Thoracic aorta (tissue), 2 donors: ENCODE results near the gene BTD. TPM values are rescaled to one million over a fixed set of nuclear protein-coding genes. Genes with fewer than 3 reads are reported as not detected.

Experiments
- ATAC-seq: fragments of 150-250 bp; one replicate; pipeline ENCODE4 v1.8.0; 2017; ENCODE audit warnings: low read depth; ENCODE audit not compliant: insufficient number of reproducible peaks, low FRiP score
- DNase-seq: peaks from one replicate; pipeline ENCODE4 v3.0.0-alpha.2; 2020; ENCODE audit warnings: low spot score
- H3K27ac ChIP-seq, 2 donors: fragments of 200-600 bp; sonication (generic); 1 replicate in 1 of 2; 2 replicates in 1 of 2; pipeline ENCODE4 v1.5.1; 2016; ENCODE audit warnings: mild to moderate bottlenecking in 2 of 2, moderate library complexity in 2 of 2
- H3K27me3 ChIP-seq: fragments of 200-600 bp; sonication (generic); replicated peaks from 2 replicates; pipeline ENCODE4 v1.6.0; 2016; ENCODE audit warnings: mild to moderate bottlenecking; ENCODE audit not compliant: insufficient read depth
- H3K36me3 ChIP-seq: fragments of 200-600 bp; sonication (generic); one replicate; pipeline ENCODE4 v1.5.1; 2016
- H3K4me1 ChIP-seq, 2 donors: fragments of 200-600 bp; sonication (generic); 1 replicate in 1 of 2; 2 replicates in 1 of 2; pipeline versions ENCODE4 v1.5.1 to v1.6.0; 2016; ENCODE audit warnings: low read depth in 2 of 2, mild to moderate bottlenecking in 1 of 2; ENCODE audit not compliant: control insufficient read depth in 1 of 2
- H3K4me3 ChIP-seq: fragments of 200-600 bp; sonication (generic); 2 replicates; pipeline ENCODE4 v1.5.1; 2016; ENCODE audit warnings: mild to moderate bottlenecking
- H3K9me3 ChIP-seq: fragments of 200-600 bp; sonication (generic); 2 replicates; pipeline ENCODE4 v1.5.1; 2016
- total RNA-seq, 2 donors: library from RNA; depleted of rRNA; stranded (reverse); fragments of >200 nt; gene quantifications; one replicate each; pipeline versions ENCODE4 v1.1.0 to v1.2.3, GENCODE V29; 2016
- TF ChIP-seq, protein P1 (sequence below): fragments of 200-600 bp; sonication (generic); IDR thresholded peaks from one replicate; pipeline ENCODE4 v1.5.1; 2019; ENCODE audit warnings: antibody characterized with exemption

Gene BTD
- total RNA-seq, 2 donors from 2014 or later, result 19.4 to 23.3 TPM

DNA sequence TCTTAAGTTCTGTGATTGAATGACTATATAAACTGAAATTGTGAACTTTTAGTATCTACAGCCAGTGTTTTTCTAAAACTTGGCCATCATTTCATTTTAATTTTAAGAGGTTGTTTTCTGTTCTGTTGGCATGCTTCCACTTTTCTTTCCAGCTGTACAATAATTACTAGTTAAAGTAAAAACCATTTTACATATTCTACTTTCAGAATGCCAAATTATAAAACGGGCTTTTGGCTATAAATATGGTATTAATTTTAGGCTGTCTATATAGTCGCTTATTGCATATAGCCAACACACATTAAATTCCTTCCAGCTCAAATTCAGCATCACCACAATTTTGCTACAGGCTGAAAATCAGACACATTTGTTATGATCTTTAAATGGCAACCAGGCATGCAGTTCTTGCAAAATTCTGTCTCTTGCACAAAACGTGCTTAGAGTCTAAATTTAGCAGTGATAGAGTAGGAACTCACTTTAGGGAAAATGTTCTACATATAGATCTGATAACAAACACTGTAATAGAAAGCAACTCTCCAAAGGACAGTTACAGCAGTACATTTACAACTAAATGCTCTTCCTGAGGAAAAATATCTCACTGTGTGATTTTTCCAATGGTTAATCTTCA, 81.1 kb downstream of the BTD start:
- H3K4me1 ChIP-seq, result peaks cover 12 to 15% of the 10 kb centered on the region in 2 donors
- peak overlapping the region in 1 of 2 donors; percentile 10 for H3K27ac ChIP-seq
- no peak overlapping the region for H3K4me3 ChIP-seq
- H3K36me3 ChIP-seq, result peaks cover 7% of the 10 kb centered on the region
- H3K9me3 ChIP-seq, result no peaks in the 10 kb centered on the region
- TF ChIP-seq, protein P1, sequence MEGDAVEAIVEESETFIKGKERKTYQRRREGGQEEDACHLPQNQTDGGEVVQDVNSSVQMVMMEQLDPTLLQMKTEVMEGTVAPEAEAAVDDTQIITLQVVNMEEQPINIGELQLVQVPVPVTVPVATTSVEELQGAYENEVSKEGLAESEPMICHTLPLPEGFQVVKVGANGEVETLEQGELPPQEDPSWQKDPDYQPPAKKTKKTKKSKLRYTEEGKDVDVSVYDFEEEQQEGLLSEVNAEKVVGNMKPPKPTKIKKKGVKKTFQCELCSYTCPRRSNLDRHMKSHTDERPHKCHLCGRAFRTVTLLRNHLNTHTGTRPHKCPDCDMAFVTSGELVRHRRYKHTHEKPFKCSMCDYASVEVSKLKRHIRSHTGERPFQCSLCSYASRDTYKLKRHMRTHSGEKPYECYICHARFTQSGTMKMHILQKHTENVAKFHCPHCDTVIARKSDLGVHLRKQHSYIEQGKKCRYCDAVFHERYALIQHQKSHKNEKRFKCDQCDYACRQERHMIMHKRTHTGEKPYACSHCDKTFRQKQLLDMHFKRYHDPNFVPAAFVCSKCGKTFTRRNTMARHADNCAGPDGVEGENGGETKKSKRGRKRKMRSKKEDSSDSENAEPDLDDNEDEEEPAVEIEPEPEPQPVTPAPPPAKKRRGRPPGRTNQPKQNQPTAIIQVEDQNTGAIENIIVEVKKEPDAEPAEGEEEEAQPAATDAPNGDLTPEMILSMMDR, result no peak
- H3K27me3 ChIP-seq, result no peaks in the 10 kb centered on the region
- ATAC-seq, result no peak
- no peak for DNase-seq

DNA sequence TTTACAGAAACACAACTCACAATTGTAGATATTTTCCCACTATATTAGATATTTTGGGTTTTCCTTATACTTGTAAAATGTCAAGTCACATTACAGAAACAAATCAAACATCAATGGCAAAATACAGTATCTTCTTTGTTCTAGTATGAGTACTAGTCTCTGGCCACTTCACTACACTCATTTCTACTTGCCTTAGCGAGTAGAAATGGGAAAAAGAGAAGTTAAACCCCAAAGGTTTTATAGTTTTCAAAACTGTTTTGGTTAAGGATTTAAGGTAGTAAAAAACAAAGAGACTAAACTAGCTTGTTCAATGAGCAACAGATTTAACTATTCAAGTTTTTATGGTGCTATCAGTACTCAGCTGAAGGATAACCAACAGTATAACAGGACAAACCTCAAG, 81.7 kb downstream of the BTD start:
- ATAC-seq, result no peak

DNA sequence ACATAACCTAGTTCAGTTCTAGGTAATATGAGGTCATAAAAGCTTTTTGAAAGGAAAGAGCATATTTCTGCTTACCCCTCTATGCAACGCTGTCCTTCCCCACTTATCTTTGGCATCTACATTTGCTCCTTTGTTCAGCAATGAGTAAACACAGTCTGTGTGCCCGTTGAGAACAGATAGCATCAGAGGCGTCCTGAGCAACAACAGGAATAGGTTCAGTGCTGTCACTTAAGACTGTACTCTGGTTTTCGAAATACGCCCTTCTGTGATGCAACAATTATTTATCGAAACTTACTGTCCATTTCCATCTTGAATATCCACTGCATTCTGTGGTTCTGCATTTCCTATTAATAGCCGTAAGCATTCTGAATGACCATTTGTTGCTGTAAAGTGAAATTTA, 84.4 kb downstream of the BTD start:
- TF ChIP-seq, protein P1, result no peak
- Histone ChIP-seq H3K4me3 (no peak overlapping the region), H3K27me3 (no peaks in the 10 kb centered on the region), H3K36me3 (peaks cover 13% of the 10 kb centered on the region), H3K9me3 (no peaks in the 10 kb centered on the region), H3K27ac (no peak overlapping the region), H3K4me1 (peaks cover 12 to 15% of the 10 kb centered on the region in 2 donors)
- ATAC-seq (no peak), DNase-seq (no peak)

More for the DNA sequence above, 81.7 kb downstream of the BTD start:
- TF ChIP-seq, protein P1, result no peak
- Histone ChIP-seq H3K4me1 (peaks cover 12 to 15% of the 10 kb centered on the region in 2 donors), H3K9me3 (no peaks in the 10 kb centered on the region), H3K36me3 (peaks cover 7% of the 10 kb centered on the region), H3K27me3 (no peaks in the 10 kb centered on the region), H3K4me3 (no peak overlapping the region), H3K27ac (peak overlapping the region in 1 of 2 donors; percentile 10)
- no peak for DNase-seq

DNA sequence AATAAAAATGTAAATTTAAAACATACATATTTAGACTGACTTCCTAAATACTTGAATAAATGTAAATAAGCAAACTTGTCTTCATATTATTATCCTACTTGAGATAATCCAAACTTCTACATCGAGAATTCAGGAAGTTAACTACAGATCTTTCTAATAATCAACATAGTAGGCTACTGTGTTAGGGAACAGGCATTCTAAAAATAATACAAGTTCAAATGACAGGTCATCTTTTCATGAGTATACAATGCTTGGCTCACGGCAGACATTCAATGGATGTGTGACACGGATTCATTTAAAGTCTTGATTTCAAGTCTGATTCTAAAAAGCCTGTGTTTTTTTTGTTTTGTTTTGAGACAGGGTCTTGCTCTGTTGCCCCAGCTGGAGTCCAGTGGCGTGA, 88.7 kb downstream of the BTD start:
- no peaks in the 10 kb centered on the region for H3K4me1 ChIP-seq
- peaks cover 6% of the 10 kb centered on the region for H3K36me3 ChIP-seq
- H3K4me3 ChIP-seq, result no peak overlapping the region
- no peak for ATAC-seq
- no peaks in the 10 kb centered on the region for H3K27me3 ChIP-seq
- TF ChIP-seq, protein P1, result no peak
- H3K27ac ChIP-seq, result no peak overlapping the region
- no peak for DNase-seq
- H3K9me3 ChIP-seq, result no peaks in the 10 kb centered on the region

DNA sequence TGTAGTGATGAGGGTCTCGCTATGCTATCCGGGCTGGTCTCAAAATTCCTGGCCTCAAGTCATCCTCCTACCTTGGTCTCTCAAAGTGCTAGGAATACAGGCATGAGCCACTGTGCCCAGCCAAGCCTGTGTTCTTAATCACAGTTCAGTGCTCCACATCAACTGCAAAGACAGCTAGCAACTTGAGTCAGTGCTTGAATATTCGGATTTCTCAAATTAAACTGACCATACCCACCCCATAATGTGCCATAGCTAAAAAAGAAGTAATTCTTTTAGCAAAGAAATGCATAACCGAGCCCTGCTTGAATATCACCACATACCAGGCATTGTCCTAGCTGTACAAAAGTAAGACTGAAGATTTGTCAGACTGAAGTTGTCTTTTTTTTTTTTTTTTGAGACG, 89.2 kb downstream of the BTD start:
- TF ChIP-seq, protein P1, result no peak
- Histone ChIP-seq H3K4me3 (no peak overlapping the region), H3K9me3 (no peaks in the 10 kb centered on the region), H3K36me3 (peaks cover 6% of the 10 kb centered on the region), H3K4me1 (no peaks in the 10 kb centered on the region), H3K27me3 (no peaks in the 10 kb centered on the region), H3K27ac (no peak overlapping the region)
- ATAC-seq (no peak), DNase-seq (no peak)
